Vagina (tissue), 2 donors: ENCODE measurements around the gene TMEM234.

Experiments
- POLR2AphosphoS5 ChIP-seq, 2 donors: sonication (generic); formaldehyde crosslinking; IDR thresholded peaks; one replicate each; pipeline ENCODE4 v1.9.0; 2017; ENCODE audit warnings: antibody characterized with exemption in 2 of 2, mild to moderate bottlenecking in 2 of 2, low read depth in 1 of 2; ENCODE audit not compliant: insufficient read depth in 1 of 2
- TF ChIP-seq, protein P1 (sequence below), 3 experiments: fragments of 450-650 bp in 2 of 3; fragments of 200-600 bp in 1 of 3; sonication (generic) in 1 of 3; IDR thresholded peaks; one replicate each; pipeline ENCODE4 v1.5.1; 2017 to 2019; ENCODE audit warnings: antibody characterized with exemption in 3 of 3, mild to moderate bottlenecking in 2 of 3, moderate library complexity in 2 of 3

DNA sequence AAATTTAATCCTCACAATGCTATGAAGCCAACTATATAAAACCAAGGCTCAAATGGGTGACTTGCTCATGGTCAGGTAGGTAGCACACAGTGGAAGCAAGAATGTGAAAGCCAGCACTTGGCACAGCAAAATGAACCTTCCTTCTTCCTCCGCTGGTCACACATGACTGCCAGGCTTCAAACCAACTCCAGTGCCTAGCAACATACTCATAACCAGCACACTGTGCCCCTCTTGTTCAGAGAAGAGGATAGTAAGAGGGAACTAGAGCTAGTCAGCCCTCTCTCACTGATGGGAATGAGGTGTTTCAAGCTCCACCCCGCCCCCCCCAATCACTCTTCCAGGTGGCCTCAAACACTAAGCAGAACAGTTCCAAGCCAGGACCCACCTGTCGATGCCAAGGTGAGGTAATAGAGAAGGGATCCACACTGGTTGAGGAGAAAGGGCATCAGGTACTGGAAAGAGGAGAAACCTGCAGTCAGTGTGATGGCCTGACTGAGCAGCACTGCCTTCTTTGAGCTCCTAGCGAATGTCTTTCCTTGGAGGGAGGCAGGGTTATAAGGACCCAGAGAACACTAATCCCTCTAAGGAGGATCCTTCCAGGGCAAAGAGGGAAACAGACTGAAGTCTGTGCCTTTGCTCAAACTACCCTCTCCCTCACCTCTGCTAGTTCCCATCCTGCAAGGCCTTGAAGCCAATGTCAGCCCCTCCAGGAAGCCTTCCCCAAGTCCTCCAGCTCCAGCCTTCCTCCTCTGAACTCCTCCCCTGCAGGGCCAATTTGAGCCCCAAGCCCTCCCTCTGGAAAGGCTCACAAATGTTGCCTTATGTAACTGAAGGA is 1.2 kb downstream of the TMEM234 start:
- TF ChIP-seq, protein P1, sequence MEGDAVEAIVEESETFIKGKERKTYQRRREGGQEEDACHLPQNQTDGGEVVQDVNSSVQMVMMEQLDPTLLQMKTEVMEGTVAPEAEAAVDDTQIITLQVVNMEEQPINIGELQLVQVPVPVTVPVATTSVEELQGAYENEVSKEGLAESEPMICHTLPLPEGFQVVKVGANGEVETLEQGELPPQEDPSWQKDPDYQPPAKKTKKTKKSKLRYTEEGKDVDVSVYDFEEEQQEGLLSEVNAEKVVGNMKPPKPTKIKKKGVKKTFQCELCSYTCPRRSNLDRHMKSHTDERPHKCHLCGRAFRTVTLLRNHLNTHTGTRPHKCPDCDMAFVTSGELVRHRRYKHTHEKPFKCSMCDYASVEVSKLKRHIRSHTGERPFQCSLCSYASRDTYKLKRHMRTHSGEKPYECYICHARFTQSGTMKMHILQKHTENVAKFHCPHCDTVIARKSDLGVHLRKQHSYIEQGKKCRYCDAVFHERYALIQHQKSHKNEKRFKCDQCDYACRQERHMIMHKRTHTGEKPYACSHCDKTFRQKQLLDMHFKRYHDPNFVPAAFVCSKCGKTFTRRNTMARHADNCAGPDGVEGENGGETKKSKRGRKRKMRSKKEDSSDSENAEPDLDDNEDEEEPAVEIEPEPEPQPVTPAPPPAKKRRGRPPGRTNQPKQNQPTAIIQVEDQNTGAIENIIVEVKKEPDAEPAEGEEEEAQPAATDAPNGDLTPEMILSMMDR (IDR thresholded peaks at IDR 0.05), result no peak
- TF ChIP-seq POLR2AphosphoS5 (IDR thresholded peaks at IDR 0.05; ENCODE audit: insufficient read depth in 1 of 2, low read depth in 1 of 2), result no peak
